ENCODE measurements around the gene FANCC.

DNA sequence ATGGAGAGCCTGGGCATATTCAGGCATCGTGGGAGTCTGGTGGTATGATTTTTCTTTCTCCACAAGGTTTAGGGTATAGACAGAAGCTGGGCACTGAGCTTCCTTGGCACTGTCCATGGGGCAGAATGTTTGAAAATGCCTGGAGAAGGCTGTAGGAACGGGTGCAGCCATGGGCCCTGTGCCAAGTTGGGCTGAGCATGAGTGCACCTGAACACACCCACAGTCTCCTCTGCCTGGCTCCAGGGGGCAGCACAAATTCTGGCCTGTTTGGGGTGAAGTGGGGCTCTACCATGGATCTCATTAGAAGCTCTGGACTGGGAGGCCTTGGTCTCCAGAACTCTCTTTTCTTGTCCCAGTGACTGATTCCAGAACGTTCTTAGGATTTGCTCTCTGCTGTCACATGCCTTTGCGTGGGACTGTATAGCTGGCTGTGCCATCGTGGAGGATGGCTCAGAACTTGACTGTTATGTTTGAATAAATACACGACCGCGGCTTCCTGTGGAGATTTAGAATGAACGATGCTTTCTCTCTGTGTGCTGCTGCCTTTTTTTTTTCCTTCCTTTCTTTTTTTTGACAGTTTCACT lies 229.8 kb downstream of the FANCC start:
- TF ChIP-seq, protein P1, sequence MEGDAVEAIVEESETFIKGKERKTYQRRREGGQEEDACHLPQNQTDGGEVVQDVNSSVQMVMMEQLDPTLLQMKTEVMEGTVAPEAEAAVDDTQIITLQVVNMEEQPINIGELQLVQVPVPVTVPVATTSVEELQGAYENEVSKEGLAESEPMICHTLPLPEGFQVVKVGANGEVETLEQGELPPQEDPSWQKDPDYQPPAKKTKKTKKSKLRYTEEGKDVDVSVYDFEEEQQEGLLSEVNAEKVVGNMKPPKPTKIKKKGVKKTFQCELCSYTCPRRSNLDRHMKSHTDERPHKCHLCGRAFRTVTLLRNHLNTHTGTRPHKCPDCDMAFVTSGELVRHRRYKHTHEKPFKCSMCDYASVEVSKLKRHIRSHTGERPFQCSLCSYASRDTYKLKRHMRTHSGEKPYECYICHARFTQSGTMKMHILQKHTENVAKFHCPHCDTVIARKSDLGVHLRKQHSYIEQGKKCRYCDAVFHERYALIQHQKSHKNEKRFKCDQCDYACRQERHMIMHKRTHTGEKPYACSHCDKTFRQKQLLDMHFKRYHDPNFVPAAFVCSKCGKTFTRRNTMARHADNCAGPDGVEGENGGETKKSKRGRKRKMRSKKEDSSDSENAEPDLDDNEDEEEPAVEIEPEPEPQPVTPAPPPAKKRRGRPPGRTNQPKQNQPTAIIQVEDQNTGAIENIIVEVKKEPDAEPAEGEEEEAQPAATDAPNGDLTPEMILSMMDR (IDR thresholded peaks at IDR 0.05): no peak
- TF ChIP-seq POLR2AphosphoS5 (IDR thresholded peaks at IDR 0.05) (no peak), POLR2A (IDR thresholded peaks at IDR 0.05) (no peak), EP300 (IDR thresholded peaks at IDR 0.05) (no peak)
